GM18508 (cell line): ENCODE measurements around the gene RENBP.

Experiments used
- ATAC-seq: cut with Tn5 transposase; IDR thresholded peaks from one replicate; pipeline ENCODE4 v1.9.1; 2021; ENCODE audit warnings: moderate number of reproducible peaks; ENCODE audit not compliant: insufficient read depth, unreplicated experiment

The RENBP gene

DNA sequence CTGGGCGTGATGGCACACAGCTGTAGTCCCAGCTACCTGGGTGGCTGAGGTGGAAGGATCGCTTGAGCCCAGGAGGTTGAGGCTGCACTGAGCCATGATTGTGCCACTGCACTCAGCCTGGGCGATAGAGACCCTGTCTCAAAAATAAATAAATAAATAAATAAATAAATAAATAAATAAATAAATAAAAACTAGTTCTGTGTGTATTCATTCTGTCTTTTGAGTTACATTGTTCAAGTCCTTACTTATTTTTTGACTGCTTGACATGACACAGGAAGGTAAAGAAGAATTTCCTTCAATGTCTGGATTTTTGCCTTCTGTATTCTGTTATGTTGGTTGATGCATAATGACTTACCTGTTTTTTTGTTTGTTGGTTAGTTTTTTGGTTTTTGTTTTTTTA, 7.4 kb downstream of the RENBP start:
- ATAC-seq = no peak

DNA sequence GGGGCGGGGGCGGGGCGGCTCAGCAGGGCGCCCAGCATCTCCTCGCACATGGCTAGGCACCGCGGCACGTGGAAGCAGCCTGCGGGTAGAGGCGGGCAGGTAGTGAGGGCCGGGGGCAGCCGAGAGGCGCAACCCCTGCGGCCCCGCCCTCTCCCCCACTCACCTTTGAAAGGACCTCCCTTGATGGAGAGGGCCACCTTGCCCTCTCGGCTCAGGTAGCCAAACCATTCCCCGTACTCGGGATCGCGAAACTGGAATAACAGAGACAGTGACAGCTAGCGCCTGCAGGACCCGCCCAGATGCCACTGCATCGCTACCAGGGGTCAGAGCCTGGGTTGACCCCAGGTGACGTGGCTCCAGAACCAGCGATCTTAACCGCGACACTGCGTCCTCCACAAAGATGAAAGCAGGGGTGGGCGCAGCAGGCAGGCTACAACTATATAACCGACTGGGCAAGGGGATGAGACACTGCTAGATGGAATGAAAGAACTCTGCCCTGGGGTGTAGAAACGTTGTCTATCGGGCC, 9.1 kb downstream of the RENBP start:
- ATAC-seq = no peak

DNA sequence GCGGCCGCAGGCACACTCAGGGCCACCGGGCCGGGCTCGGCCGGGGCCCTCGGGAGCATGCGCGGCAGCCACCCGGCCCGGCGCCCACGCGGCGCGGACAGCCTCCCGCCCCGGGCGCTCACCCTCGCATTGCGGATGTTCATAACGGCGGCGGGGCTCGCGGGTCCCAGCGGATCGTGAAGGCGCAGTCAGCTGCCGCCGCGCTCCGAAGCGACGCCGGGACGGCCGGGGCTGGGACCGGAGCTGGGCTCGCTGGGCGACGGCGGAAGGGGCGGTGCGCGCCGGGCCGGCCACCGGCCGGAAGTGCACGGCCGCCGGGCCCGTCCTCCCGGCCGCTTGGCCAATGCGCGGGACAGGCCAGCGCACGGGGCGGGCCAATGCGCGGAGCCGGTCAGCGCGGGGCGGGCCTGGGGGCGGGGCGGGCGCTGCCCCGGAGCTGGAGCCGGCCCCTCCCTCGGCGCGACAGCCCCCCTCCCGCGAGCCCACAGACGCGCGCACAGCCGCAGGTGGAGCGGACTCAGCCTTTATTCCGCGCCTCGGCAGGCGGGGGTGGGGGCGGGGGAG, 9.6 kb downstream of the RENBP start, which contains the start of gene NAA10:
NAA10 (minus strand) TSS at position 276 of the 564 bp plus-strand sequence; CDS start at position 143, 133 bp downstream.
- no peak for ATAC-seq

DNA sequence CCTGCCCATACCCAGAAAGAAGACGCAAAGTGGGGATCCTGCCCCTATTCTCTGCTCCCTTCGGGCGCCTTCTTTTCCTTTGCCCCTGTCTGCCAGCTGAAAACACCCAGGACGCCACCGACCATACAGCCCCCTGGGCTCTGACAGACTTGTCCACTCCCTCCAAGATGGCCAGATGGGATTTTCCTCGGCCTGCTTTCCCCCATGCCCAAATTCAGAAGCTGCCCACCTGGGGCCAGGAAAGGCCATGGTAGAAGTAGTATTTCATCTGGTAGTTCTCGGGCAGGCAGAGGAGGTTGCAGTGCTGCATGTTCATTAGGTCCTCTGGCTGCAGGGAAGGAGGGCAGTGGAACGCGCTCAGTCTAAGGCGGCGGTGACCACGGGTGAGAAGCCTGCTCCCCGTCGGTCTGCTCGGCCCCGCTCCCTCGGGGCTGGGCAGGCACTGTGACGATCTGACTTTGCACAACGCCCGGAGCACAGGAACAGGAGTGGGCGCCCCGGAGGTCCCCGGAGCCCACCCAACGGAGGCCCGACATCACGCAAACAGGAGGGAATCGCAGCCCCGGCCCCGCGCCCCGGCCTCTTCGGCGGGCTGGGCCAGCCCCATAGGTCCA, 10.2 kb downstream of the RENBP start:
- no peak for ATAC-seq

DNA sequence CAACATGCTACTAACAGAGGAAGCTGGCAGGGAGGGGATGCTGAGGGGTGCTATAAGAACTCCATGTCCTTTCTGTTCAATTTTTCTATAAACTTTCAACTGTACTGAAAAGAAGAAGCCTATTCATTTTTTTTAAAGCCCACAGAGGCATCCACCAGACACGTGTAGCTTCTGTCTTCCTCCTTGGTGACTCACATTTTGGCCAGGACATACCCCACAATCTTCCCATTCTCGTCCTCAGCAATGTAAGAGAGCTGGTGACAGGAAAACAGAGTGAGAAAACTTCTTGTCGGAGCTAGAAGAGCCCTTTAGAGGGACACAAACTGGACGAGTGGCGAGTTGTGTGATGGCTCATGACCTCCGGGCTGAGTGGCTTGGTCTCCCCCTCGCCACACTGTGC, 10.7 kb downstream of the RENBP start:
- no peak for ATAC-seq

DNA sequence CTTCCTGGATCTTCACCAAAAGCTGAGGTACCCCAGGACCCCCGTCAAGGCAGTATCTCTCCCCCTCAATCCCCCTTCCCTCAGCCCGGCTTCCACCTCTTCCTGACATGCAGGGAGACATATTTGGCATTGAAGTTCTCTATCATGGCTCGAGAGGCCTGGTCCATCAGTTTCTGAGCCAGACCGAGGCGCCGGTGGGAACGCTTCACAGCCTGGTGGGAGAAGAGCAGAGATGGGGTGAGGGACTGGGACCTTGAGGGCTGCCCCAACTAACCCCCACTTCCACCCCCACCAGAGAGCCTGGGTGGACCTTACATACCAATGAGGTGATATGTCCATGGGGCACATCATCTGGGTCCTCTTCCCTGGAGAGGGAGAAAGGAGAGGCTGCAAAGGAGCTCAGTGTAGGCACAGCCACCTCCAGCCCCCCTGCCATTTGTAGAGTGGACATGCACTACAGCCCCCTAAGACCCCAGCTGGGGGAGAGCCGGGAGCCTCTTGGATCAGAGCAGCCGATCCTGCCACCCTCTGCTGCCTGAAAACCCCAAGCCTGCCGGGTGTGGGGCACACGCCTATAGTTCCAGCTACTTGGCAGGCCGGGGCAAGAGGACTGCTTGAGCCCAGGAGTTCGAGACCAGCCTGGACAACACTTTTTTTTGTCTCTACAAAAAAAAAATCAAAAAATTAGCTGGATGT, 12.1 kb downstream of the RENBP start:
- no peak for ATAC-seq

DNA sequence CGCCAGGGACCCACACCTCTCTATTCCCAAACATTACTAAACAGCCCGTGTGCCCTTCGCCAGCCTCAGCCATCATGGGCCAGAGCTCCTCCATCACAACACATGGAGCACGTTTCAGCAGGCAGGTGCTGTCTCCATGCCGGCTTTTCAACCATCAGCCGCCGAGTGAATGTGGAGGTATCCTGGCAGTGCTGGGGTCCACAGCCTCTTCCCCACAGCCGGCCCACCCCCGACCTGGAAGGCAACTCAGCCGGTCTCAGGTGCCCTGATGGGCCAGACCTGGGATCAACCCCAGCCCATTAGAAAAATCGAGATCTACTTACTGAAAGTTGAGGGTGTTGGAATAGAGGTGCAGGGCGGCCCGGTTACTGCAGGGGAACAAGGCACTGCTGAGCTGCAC, 12.7 kb downstream of the RENBP start:
- ATAC-seq = no peak

DNA sequence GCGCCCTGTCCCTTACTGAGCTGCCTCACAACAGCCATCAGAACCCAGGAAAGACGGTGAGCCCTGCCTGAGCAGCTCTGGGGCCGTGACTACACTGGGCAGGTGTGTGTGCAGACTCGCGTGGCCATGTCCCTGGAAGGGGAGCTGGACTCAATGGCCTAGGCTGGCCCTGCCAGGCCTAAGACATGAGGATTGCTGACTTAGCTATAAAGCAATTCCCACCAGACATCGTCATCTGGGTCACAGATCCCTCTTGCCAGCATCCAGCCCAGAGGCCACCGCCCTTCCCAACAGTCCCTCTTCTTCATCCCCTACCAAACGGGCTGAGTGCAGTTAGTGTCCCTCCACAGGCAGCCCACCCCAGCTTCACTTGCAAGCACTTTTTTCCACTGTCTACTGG, 13.3 kb downstream of the RENBP start:
- ATAC-seq = no peak

DNA sequence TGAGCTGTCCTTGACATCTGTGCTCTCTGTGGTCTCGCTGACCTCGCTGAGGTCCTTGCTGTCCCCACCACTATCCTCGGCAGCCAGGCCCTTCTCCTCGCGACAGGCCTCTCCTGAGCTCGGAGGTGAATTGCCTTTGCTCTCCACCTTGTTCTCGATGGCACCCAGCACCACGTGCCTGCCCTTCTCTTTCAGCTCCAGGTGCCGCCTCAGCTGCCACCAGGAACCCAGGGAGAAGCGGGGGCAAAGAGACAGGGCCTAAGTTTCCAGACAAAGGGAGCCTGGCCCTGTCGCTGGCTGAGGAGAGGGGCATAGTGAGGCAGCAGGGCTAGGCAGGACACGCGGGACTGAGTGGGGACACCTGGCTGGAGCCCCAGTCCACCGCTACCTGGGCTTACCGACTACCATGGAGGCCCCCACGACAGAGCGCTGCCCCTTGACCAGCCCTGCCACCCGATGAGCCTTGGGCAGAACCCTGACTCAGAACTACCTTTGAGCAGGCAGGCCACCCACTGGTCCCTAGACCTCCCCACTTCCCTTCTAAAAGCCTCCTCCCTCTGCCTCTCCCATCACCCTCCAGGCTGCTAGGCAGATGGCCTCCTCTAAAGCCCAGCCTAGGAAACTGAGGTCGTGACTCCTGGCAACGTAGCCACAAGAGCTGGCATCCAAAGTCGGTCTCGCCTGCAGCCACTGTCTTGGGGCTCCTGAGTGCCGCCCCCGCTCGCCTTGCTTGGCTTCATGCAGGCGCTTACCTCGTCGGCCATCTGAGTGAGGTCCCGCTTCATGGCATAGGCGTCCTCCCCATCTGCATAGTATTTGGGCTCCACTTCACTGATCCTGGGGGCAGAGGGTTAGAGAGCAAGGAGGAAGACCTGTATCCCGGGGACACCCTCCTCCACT, 14.2 kb downstream of the RENBP start:
- ATAC-seq = no peak

DNA sequence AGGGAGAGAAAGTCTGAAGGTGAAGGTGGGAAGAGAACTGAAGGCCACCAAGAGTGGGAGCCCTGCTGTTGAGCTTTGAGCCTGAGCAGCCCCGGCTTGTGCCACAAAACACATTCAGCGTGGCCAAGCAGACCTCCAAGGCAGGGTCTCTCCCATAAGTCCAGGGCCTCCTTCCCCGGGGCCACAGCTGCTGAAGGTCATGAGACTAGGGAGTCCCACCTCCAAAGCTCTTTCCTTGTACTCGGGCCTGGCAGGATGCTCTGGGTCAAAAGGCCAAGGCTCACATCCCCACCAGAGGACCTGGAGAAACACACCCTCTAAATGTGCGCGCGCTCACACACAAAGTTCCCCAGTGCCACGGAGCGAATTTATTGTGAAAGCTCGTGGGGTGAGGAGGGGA, 14.9 kb downstream of the RENBP start:
- no peak for ATAC-seq

DNA sequence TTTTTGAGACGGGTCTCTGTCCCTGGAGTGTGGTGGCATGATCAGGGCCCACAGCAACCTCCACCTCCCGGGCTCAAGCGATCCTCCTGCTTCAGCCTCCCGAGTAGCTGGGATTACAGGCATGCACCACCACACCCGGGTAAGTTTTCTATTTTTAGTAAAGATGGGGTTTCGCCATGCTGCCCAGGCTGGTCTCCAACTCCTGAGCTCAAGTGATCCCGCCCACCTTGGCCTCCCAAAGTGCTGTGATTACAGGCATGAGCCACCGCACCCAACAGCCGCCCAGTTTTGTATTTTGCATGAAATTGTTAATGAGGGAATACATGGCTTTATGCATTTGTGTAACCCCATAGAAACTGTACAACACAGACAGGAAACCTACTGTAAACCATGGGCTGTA, 15.6 kb downstream of the RENBP start:
- ATAC-seq = no peak

DNA sequence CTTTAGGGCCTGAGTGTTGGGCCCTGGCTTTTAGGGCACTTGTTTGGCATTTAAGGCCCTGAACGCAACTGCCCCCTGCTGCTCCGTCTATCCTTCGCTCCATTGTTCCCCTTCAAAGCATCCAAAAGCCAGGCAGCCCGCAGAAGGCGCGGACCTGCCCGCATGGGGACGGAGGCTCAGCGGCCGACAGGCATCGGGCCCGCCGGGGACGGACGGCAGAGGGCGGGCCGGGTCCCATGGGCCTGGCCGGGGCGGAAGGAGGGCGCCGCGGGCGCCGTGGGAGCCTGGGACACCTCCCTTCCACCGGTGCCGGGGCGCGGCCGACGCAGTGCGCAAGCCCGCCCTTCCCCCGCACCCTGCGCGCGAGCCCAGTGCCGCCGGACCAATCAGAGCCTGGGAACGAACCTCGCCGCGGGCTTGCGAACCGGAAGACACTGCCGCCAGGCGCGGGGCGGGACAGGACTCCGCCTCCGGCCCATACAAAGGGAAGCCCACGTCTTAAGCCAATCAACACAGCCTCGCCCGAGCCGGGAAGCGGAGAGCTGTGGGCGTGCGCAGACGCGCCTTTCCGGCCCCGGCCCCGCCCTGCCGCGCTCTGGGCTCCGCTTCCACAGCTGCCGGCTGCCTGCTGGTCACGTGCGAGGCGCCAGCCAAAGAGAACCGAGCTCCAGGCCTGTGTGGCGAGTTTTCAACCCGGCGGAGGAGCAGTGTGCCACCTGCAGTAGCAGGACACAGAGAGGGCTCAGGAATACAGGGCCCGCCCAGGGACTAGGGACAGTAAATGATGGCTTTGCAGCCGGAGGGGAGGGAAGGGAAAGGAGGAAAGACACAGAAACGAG, 16.3 kb downstream of the RENBP start:
- peak; percentile 82 for ATAC-seq

DNA sequence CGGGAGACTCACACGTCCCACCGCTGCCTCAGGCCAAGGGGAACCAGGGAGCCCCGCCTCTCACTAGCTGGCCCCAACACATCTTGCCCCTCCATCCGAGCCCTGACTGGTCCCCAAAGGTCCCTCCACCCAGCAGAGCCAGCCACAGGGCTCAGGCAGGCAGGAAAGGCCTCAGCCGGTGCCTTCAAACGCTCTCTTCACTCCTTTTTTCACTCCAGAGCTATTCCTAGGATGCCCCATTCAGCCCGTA, 16.8 kb downstream of the RENBP start:
- ATAC-seq = no peak

DNA sequence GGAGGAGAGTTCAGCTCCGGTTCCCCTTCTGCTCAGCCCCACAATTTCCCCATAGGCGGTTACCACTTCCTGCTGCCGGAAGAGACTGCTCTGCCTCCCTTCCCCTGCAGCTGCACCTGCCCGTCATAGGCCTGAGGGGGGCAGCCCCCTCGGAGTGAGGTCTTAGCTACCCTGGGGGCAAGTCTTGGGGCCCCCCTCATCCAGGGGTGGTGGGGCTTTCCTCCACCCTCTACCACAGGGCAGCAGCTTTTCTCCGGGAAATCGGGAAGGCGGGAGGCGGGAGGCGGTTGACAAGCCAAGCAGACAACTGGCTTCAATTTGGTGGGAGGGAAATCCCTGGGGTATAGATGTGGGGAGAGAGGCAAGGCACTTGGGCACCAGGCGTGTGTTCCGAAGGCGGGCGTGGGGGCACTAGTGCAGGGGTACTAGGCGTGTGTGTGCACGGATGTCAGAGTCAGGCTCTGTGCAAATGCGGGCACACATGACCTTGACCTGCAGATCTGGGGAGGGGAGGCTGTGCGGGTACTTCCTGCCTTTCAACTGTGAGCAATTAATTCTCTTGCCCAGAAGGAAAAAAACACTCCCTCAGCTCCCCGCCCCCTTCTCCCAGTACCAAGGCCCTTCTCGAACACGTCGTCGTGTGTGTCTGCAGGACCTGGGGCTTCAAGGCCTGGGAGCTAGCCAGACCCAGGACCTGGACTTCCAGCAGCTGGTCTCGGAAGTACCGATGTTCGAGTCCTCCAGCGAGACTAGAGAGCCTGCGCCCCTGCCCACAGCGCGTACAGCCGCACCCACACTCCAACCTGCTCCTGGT, 17.4 kb downstream of the RENBP start:
- peak; percentile 33 for ATAC-seq

DNA sequence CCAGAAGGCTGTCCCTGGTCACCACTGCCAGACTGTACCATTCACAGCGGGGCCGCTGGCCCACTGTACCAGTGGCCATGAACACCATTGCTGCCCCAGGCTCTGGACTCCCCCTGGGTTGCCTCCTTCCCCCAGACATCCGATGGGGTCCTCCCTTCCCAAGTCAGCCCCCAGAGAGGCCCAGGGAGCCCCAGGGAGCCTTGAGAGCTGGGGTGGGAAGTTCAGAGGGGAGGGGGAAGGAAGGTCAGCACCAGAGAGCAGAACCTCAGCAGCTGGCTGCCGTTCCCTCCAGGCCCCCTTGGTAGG, 17.9 kb downstream of the RENBP start:
- ATAC-seq = no peak

DNA sequence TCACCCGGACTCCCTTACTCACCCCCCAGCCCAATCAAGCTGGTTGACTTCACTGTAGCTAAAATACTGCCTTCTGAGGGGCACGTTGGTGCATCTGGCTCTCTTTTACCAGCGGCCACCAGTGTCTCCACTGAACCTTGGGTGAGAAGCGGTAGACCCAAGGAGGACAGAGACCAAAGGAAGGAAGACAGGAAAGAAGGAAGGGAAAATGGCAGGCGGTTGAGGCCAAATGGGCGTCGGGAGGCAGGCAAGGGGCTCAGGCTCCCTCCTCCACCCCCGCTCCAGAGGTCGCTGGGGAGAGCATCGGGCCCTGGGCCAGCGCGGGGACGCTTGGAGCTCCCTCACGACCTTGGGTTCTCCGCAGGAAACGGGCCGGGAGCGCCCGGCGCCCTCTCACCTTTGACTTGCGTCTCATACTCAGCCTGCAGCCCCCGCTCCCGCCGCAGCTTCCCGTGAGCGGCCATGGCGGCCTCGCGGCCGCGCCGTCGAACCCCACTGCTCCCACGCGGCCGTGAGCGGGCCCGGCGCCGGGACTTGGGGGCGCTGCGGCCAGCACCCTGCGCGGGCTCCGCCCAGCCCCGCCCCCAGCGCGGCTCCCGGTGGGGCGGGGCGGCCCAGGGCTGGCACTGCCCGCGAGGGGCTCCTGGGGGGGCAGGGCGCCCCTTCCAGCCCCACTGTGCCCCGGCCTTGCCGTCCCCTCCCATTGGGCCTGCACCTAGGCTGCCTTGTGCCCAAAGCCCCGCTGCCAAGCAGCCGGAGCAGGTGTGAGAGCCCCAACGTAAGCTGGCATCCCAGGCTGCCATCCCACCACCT, 18.5 kb downstream of the RENBP start, which contains the start of gene ARHGAP4:
ARHGAP4 (minus strand) TSS at position 526 of the 813 bp plus-strand sequence; CDS start at position 464, 62 bp downstream.
- no peak for ATAC-seq

DNA sequence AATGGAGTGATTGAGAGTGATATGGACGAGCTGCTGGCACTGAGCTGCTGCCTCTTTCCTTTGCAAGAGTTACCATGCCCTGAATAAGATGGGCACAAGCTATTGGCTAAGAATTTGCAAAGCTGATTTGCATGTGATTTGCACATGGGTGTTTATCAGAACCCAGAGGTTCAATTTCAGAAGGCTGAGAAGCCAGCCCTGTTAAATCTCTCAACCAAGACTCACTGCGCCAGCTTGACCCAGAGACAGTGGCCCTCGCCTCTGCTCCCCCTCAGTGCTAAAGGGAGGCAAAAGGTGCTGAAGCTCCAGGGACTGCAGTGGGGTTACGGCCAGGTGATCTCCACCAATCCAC, 19.1 kb downstream of the RENBP start:
- ATAC-seq = no peak

DNA sequence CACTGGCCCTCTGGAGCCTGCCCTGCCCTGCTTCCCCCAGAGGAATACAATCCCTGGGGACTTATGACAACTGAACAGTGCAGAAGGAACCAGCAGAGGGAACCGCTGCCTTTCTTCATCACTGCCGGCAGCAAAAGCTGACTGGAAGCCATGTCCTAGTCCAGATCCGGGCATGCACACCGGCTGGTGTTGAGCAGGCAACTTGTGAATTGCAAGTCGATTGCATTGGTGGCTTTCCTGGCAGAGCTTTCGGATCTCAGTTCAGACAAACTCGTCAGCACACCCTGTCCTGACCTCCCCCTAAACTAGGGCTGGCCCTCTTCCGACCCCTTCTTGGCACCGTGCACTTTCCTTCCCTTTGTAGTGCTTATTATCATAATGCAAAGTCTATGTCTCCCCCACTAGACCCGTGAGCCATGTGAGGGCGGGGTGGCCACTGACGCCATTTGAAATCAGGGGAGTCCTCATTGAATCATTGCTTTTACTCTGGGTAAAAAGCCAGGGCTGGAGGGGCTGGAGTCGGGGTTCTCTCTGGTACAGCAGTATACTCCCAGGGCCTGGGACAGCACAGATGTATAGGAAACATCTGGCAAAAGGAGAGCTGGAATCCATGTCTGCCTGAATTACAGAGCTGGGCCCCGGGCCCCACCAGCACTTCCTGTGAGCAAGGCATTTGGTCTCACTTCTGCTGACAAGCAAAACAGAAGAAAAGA, 20.1 kb downstream of the RENBP start:
- ATAC-seq = no peak
